CD4-positive, alpha-beta T cell treated with Interleukin-17A for 1 hour (primary cell): ENCODE measurements around the gene PITPNC1.
A peak's percentile ranks its signal among the peaks of the same experiment; 100 is the strongest.
"Not testable (repeated sequence)": the region's sequence is repeated elsewhere in the genome, so short reads cannot be mapped to it uniquely, and the experiment has no call there.

Experiments used
- DNase-seq: peaks from one replicate; pipeline ENCODE4 v3.0.0-alpha.2; 2020

Gene PITPNC1

GRCh38 chr17:67401598-67402504 lies 24.8 kb downstream of the PITPNC1 start:
- no peak for DNase-seq

GRCh38 chr17:67403065-67403464 lies 26.0 kb downstream of the PITPNC1 start:
- no peak for DNase-seq

GRCh38 chr17:67403483-67403882 lies 26.4 kb downstream of the PITPNC1 start:
- DNase-seq, result no peak

GRCh38 chr17:67408455-67408830 lies 31.4 kb downstream of the PITPNC1 start:
- DNase-seq, result not testable (repeated sequence)

- no peak for DNase-seq
Observed at GRCh38 chr17:67411397-67411796, 34.3 kb downstream of the PITPNC1 start.

- no peak for DNase-seq
Observed at GRCh38 chr17:67412032-67412431, 35.0 kb downstream of the PITPNC1 start.

- no peak for DNase-seq
Observed at GRCh38 chr17:67412941-67413340, 35.9 kb downstream of the PITPNC1 start.

GRCh38 chr17:67413388-67413787 lies 36.3 kb downstream of the PITPNC1 start:
- DNase-seq, result no peak

- no peak for DNase-seq
Observed at GRCh38 chr17:67414130-67414529, 37.0 kb downstream of the PITPNC1 start.

GRCh38 chr17:67414559-67414958 lies 37.5 kb downstream of the PITPNC1 start:
- no peak for DNase-seq

- DNase-seq, result no peak
Observed at GRCh38 chr17:67415291-67415690, 38.2 kb downstream of the PITPNC1 start.

GRCh38 chr17:67417507-67417906 lies 40.4 kb downstream of the PITPNC1 start:
- DNase-seq, result no peak

GRCh38 chr17:67420994-67421393 lies 43.9 kb downstream of the PITPNC1 start:
- no peak for DNase-seq

GRCh38 chr17:67421869-67422273 lies 44.8 kb downstream of the PITPNC1 start:
- DNase-seq, result peak; percentile 89

- peak; percentile 42 for DNase-seq
Observed at GRCh38 chr17:67422296-67422695, 45.2 kb downstream of the PITPNC1 start.

GRCh38 chr17:67422897-67423296 lies 45.8 kb downstream of the PITPNC1 start:
- DNase-seq, result no peak

GRCh38 chr17:67425571-67426160 lies 48.6 kb downstream of the PITPNC1 start:
- no peak for DNase-seq

GRCh38 chr17:67427424-67427823 lies 50.3 kb downstream of the PITPNC1 start:
- no peak for DNase-seq

- DNase-seq, result not testable (repeated sequence)
Observed at GRCh38 chr17:67430515-67430914, 53.4 kb downstream of the PITPNC1 start.

GRCh38 chr17:67431249-67432015 lies 54.4 kb downstream of the PITPNC1 start:
- DNase-seq, result peak; percentile 45

- DNase-seq, result no peak
Observed at GRCh38 chr17:67433248-67433924, 56.3 kb downstream of the PITPNC1 start.

- peak; percentile 82 for DNase-seq
Observed at GRCh38 chr17:67434061-67434525, 57.0 kb downstream of the PITPNC1 start.

GRCh38 chr17:67435122-67435521 lies 58.0 kb downstream of the PITPNC1 start:
- peak; percentile 88 for DNase-seq
